Pancreas (tissue), 10 donors: ENCODE results near the gene HIBCH. TPM values are rescaled to one million over a fixed set of nuclear protein-coding genes. Genes with fewer than 3 reads are reported as not detected.

Experiments
- ATAC-seq, 4 donors: fragments of 200-7000 bp; cut with Tn5 transposase; one replicate each; pipeline versions ENCODE4 v1.8.0 to v1.9.1; 2020; ENCODE audit warnings: mild to moderate bottlenecking in 4 of 4, moderate library complexity in 4 of 4
- DNase-seq, 6 donors: peaks; one replicate each; pipeline ENCODE4 v3.0.0-alpha.2; 2020
- FAIRE-seq: peaks from 2 replicates; lab custom pipeline; 2012; peaks lifted over from hg19 to GRCh38; lab: Jason Lieb, UNC
- H3K27ac ChIP-seq, 4 donors: fragments of 200-600 bp; sonication (generic); 1 replicate in 3 of 4; 2 replicates in 1 of 4; pipeline versions ENCODE4 v1.5.0 to v1.8.0; 2020
- H3K27me3 ChIP-seq, 4 donors: fragments of 200-600 bp; one replicate each; pipeline ENCODE4 v1.8.0; 2021
- H3K36me3 ChIP-seq, 3 donors: fragments of 200-600 bp; sonication (generic) in 1 of 3; one replicate each; pipeline versions ENCODE4 v1.5.0 to v1.8.0; 2020 to 2021
- H3K4me1 ChIP-seq, 3 donors: fragments of 200-600 bp; one replicate each; pipeline ENCODE4 v1.8.0; 2021
- H3K4me3 ChIP-seq, 4 donors: fragments of 200-600 bp; sonication (generic) in 2 of 4; one replicate each; pipeline versions ENCODE4 v1.5.0 to v1.8.0; 2020 to 2021
- H3K9me3 ChIP-seq, 4 donors: fragments of 200-600 bp; one replicate each; pipeline ENCODE4 v1.8.0; 2021
- CTCF ChIP-seq, 4 donors: fragments of 200-600 bp; sonication (generic) in 3 of 4; IDR thresholded peaks; one replicate each; pipeline versions ENCODE4 v1.5.0 to v1.8.0; 2021; ENCODE audit warnings: antibody characterized with exemption in 4 of 4
- WGBS, 2 donors: extraction: QIAGEN DNeasy Blood & Tissue Kit; methylation state at CpG; one replicate each; pipeline ENCODE4 v1.1.7; 2013; 5-methylcytosine and 5-hydroxymethylcytosine counted together
- intact Hi-C, 3 donors: fragments of 100-400 bp; cut with DNase I; formaldehyde crosslinking; loops; one replicate each; pipeline versions ENCODE4 v1.11.1 to v1.14.2; 2022
- polyA plus RNA-seq, 2 donors: library from polyadenylated mRNA; stranded (reverse); fragments of 200-250 nt; gene quantifications; one replicate each; pipeline ENCODE4 v1.2.3, GENCODE V29; 2013
- total RNA-seq, 6 donors: library from RNA; stranded (reverse); fragmentation: NEBNext Ultra II Directional in 4 of 6; extraction: Animal tissue kit (Norgen Biotek cat#: 25700) in 4 of 6; gene quantifications; one replicate each; pipeline versions ENCODE4 v1.2.1 to v1.2.4, GENCODE V29; 2021 to 2023
- donor health status: healthy with polysubstance abuse.
- donor health status: DM: no; HTN: no; CAD: no; lungs with moderate emphysema.
- donor health status: DM: no; HTN: no; CAD: no.
- donor health status: control.
- donor health status: control.
- donor health status: Bipolar disorder and iron deficiency.
- donor health status: DM: yes; HTN: yes; CAD: no.
- donor health status: DM: no; HTN: no; CAD: no.
- donor health status: DM: no; HTN: no; CAD: no.
- donor health status: DM: yes; HTN: yes; CAD: no.

HIBCH gene
- total and polyA plus RNA-seq, 8 donors, result 7.6 to 29.3 (median 21.1) TPM

GRCh38 chr2:190173392-190173791 is 146.2 kb downstream of the HIBCH start:
- no peaks in the 10 kb centered on the region for H3K36me3 ChIP-seq
- H3K27ac ChIP-seq, result no peak overlapping the region
- DNase-seq (no peak), ATAC-seq (no peak), FAIRE-seq (no peak)
- no peaks in the 10 kb centered on the region for H3K9me3 ChIP-seq
- no peaks in the 10 kb centered on the region for H3K27me3 ChIP-seq
- intact Hi-C loops, result no loop called here
- H3K4me1 ChIP-seq, result no peaks in the 10 kb centered on the region
- no peak overlapping the region for H3K4me3 ChIP-seq
- no peak for TF ChIP-seq CTCF (IDR thresholded peaks at IDR 0.05)
- WGBS, 2 donors, result 76 to 87% methylated on average over 4 of the region's 4 CpGs

GRCh38 chr2:190170673-190171072 is 149.0 kb downstream of the HIBCH start:
- Histone ChIP-seq H3K27ac (no peak overlapping the region), H3K9me3 (no peaks in the 10 kb centered on the region), H3K36me3 (no peaks in the 10 kb centered on the region), H3K4me1 (no peaks in the 10 kb centered on the region), H3K4me3 (no peak overlapping the region), H3K27me3 (no peaks in the 10 kb centered on the region)
- TF ChIP-seq CTCF (IDR thresholded peaks at IDR 0.05), result no peak
- FAIRE-seq (no peak), DNase-seq (no peak), ATAC-seq (no peak)
- intact Hi-C loops, result no loop called here
- WGBS, 2 donors, result 71 to 88% methylated on average over 2 of the region's 2 CpGs

GRCh38 chr2:190169221-190170072 is 150.2 kb downstream of the HIBCH start:
- Histone ChIP-seq H3K9me3 (no peaks in the 10 kb centered on the region), H3K27ac (no peak overlapping the region), H3K4me1 (no peaks in the 10 kb centered on the region), H3K27me3 (no peaks in the 10 kb centered on the region), H3K4me3 (no peak overlapping the region), H3K36me3 (no peaks in the 10 kb centered on the region)
- DNase-seq, result no peak
- intact Hi-C loops, result no loop called here
- no peak for TF ChIP-seq CTCF (IDR thresholded peaks at IDR 0.05)
- FAIRE-seq, result no peak
- WGBS, 2 donors, result 61 to 68% methylated on average over 5 of the region's 5 CpGs
- no peak for ATAC-seq

GRCh38 chr2:190167702-190168101 is 151.9 kb downstream of the HIBCH start:
- H3K36me3 ChIP-seq, result no peaks in the 10 kb centered on the region
- TF ChIP-seq CTCF (IDR thresholded peaks at IDR 0.05), result no peak
- H3K27ac ChIP-seq, result no peak overlapping the region
- no peak for DNase-seq
- no peaks in the 10 kb centered on the region for H3K4me1 ChIP-seq
- no peaks in the 10 kb centered on the region for H3K9me3 ChIP-seq
- no peaks in the 10 kb centered on the region for H3K27me3 ChIP-seq
- no peak overlapping the region for H3K4me3 ChIP-seq
- 94 to 96% methylated on average over 5 of the region's 5 CpGs for WGBS, 2 donors
- FAIRE-seq, result no peak
- ATAC-seq, result no peak
- intact Hi-C loops, result no loop called here

GRCh38 chr2:190165491-190165890 is 154.1 kb downstream of the HIBCH start:
- FAIRE-seq, result no peak
- 88 to 95% methylated on average over 1 of the region's 1 CpG for WGBS, 2 donors
- Histone ChIP-seq H3K9me3 (no peaks in the 10 kb centered on the region), H3K27me3 (no peaks in the 10 kb centered on the region), H3K4me3 (no peak overlapping the region), H3K4me1 (no peaks in the 10 kb centered on the region), H3K27ac (no peak overlapping the region), H3K36me3 (no peaks in the 10 kb centered on the region)
- intact Hi-C loops, result no loop called here
- no peak for DNase-seq
- no peak for ATAC-seq
- no peak for TF ChIP-seq CTCF (IDR thresholded peaks at IDR 0.05)
